ENCODE data around the gene LHX3. TPM values are rescaled to one million over a fixed set of nuclear protein-coding genes. Genes with fewer than 3 reads are reported as not detected.

Gene LHX3
- total and polyA plus RNA-seq, 2 of the 8 experiments (the other 6 are each of a cell fraction or from before 2014, with no cell fraction given): 0.02 TPM; not detected in 1

DNA sequence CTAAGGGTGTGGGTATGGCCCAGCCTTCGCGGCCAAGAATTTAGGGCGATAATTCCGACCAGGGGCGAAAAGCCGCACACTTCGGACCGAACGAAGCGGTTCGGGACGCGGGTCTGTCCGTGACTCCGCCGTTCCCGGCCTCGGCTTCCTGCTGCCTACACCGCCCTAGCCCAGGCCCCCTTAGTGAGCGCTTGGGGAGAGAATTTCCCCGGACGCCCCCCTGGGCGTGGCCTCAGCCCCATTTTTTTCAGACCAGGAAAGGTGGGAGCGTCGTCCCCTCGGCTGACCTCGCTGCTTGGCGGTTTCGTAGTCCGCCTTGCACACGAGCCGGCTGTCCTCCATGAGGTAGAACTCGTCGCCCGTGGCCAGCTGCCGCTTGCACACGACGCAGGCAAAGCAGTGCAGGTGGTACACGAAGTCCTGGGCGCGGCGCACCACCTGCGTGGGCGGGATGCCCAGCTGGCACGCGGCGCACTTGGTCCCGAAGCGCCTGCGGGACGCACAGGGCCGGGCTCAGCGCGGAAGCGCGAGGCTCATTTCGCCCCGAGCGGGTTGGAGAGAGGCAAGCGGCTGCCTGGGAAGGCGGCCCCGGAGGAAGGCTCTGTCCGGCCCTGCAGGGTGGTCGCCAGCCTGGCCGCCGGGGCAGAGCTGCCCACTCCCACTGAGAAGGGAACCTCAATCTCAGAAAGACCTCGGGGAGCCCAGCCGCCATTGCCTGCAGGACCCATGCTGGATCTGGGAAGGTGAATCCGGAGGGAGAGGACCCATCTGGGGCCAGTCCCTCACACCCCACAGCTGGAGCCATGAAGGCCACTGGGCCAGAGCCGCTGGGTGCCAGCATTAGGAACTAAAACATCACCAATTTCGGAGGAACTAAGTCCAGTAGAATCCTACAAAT is 5.3 kb downstream of the LHX3 start (continued):
- no peak for TF ChIP-seq PHF8 (conservative IDR thresholded peaks at IDR 0.05; ENCODE audit: low read depth, low read length)
- no peak for TF ChIP-seq HDAC6 (IDR thresholded peaks at IDR 0.05; ENCODE audit: low read depth, low read length)
- TF ChIP-seq, protein P1, sequence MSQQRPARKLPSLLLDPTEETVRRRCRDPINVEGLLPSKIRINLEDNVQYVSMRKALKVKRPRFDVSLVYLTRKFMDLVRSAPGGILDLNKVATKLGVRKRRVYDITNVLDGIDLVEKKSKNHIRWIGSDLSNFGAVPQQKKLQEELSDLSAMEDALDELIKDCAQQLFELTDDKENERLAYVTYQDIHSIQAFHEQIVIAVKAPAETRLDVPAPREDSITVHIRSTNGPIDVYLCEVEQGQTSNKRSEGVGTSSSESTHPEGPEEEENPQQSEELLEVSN (IDR thresholded peaks at IDR 0.05): peak; percentile 87
- no peak for TF ChIP-seq SAP30 (IDR thresholded peaks at IDR 0.05; ENCODE audit: insufficient read depth, insufficient replicate concordance, low read length)
- TF ChIP-seq FOSL1 (IDR thresholded peaks at IDR 0.05; ENCODE audit: insufficient read depth, low read depth, low read length): no peak
- TF ChIP-seq GABPA (IDR thresholded peaks at IDR 0.05; ENCODE audit: borderline replicate concordance, insufficient read depth, low read length): no peak
- no peak for TF ChIP-seq POU5F1 (IDR thresholded peaks at IDR 0.05; ENCODE audit: low read depth, low read length)
- TF ChIP-seq TAF7 (optimal IDR thresholded peaks at IDR 0.05; ENCODE audit: borderline replicate concordance, low read depth, low read length): no peak
- TF ChIP-seq, protein P2, sequence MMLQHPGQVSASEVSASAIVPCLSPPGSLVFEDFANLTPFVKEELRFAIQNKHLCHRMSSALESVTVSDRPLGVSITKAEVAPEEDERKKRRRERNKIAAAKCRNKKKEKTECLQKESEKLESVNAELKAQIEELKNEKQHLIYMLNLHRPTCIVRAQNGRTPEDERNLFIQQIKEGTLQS (IDR thresholded peaks at IDR 0.05; ENCODE audit: insufficient read depth, low read depth, low read length): no peak
- TF ChIP-seq EZH2 (IDR thresholded peaks at IDR 0.05; ENCODE audit: low read depth, low read length, severe bottlenecking): peak; percentile 98
- no peak for TF ChIP-seq SRF (IDR thresholded peaks at IDR 0.05; ENCODE audit: low read depth, low read length)
- no peak for TF ChIP-seq CHD1 (IDR thresholded peaks at IDR 0.05; ENCODE audit: low read depth, low read length)
- TF ChIP-seq CHD2 (IDR thresholded peaks at IDR 0.05; ENCODE audit: low read length): no peak
- TF ChIP-seq BRCA1 (IDR thresholded peaks at IDR 0.05; ENCODE audit: low read depth, low read length): no peak
- peak; percentile 27; the same call in 1 of the 2 replicates for TF ChIP-seq EGR1 (IDR thresholded peaks at IDR 0.05; ENCODE audit: borderline replicate concordance, low read depth, low read length)

All from H1 (cell line).